Stimulated activated naive B cell treated with anti-CD40 and anti-IgM and Interleukin-4, amounts not matched to agents 10 μg/mL and 1 μg/mL and 100 μg/mL, for 72 hours (primary cell): ENCODE measurements around the gene HSPB1.
A peak's percentile ranks its signal among the peaks of the same experiment; 100 is the strongest.
"Not testable (repeated sequence)": the region's sequence is repeated elsewhere in the genome, so short reads cannot be mapped to it uniquely, and the experiment has no call there.

ENCODE experiments used
- ATAC-seq, 2 donors: fragments of 150-1000 bp; cut with Tn5 transposase; replicated peaks; 2 replicates each; pipeline ENCODE4 v1.10.0; 2021; ENCODE audit warnings: moderate library complexity in 1 of 2
- DNase-seq: peaks from one replicate; pipeline ENCODE4 v3.0.0; 2021
- H3K27ac Mint-ChIP-seq: one replicate; pipeline ENCODE4 v1.8.0; 2022; ENCODE audit warnings: mild to moderate bottlenecking, mixed read lengths
- H3K27me3 Mint-ChIP-seq, 2 donors: one replicate each; pipeline ENCODE4 v1.8.0; 2022; ENCODE audit warnings: mixed read lengths in 2 of 2
- H3K36me3 Mint-ChIP-seq, 2 donors: one replicate each; pipeline ENCODE4 v1.8.0; 2022; ENCODE audit warnings: mixed read lengths in 2 of 2, mild to moderate bottlenecking in 1 of 2
- H3K4me1 Mint-ChIP-seq, 2 donors: one replicate each; pipeline ENCODE4 v1.8.0; 2022; ENCODE audit warnings: mixed read lengths in 2 of 2, mild to moderate bottlenecking in 1 of 2
- H3K4me3 Mint-ChIP-seq, 2 donors: one replicate each; pipeline ENCODE4 v1.8.0; 2022; ENCODE audit warnings: mild to moderate bottlenecking in 2 of 2, mixed read lengths in 2 of 2, moderate library complexity in 1 of 2
- H3K9me3 Mint-ChIP-seq, 2 donors: one replicate each; pipeline ENCODE4 v1.8.0; 2022; ENCODE audit warnings: mixed read lengths in 2 of 2, mild to moderate bottlenecking in 1 of 2

Gene HSPB1

GRCh38 chr7:76271384-76271783, 31.1 kb upstream of the HSPB1 start:
- peaks cover 10 to 20% of the 10 kb centered on the region in 2 donors for H3K4me1 Mint-ChIP-seq
- DNase-seq: not testable (repeated sequence)
- peaks cover 16 to 24% of the 10 kb centered on the region in 2 donors for H3K27me3 Mint-ChIP-seq

GRCh38 chr7:76272142-76272541, 30.3 kb upstream of the HSPB1 start:
- no peak for ATAC-seq
- peaks cover 10 to 15% of the 10 kb centered on the region in 2 donors for H3K4me1 Mint-ChIP-seq
- no peak overlapping the region for H3K4me3 Mint-ChIP-seq

More at GRCh38 chr7:76271384-76271783, 31.1 kb upstream of the HSPB1 start:
- ATAC-seq, H3K9me3 Mint-ChIP-seq, H3K4me3 Mint-ChIP-seq, H3K27ac Mint-ChIP-seq, H3K36me3 Mint-ChIP-seq: not testable (repeated sequence)

GRCh38 chr7:76272851-76273497, 29.5 kb upstream of the HSPB1 start:
- no peaks in the 10 kb centered on the region for H3K9me3 Mint-ChIP-seq
- peak overlapping the region; percentile 48 for H3K27ac Mint-ChIP-seq
- peaks cover 24 to 30% of the 10 kb centered on the region in 2 donors for H3K27me3 Mint-ChIP-seq
- no peaks in the 10 kb centered on the region for H3K36me3 Mint-ChIP-seq
- no peak for DNase-seq
- no peak for ATAC-seq
- H3K4me3 Mint-ChIP-seq: peak overlapping the region in 1 of 2 donors; percentile 3
- H3K4me1 Mint-ChIP-seq: peaks cover 9 to 10% of the 10 kb centered on the region in 2 donors

More at GRCh38 chr7:76272142-76272541, 30.3 kb upstream of the HSPB1 start:
- Mint-ChIP-seq H3K27me3 (peaks cover 21 to 29% of the 10 kb centered on the region in 2 donors), H3K9me3 (no peaks in the 10 kb centered on the region), H3K36me3 (no peaks in the 10 kb centered on the region), H3K27ac (no peak overlapping the region)
- DNase-seq: no peak

GRCh38 chr7:76273503-76273902, 29.0 kb upstream of the HSPB1 start:
- H3K27me3 Mint-ChIP-seq: peaks cover 21 to 27% of the 10 kb centered on the region in 2 donors
- ATAC-seq: no peak

GRCh38 chr7:76278540-76278939, 23.9 kb upstream of the HSPB1 start:
- peaks cover 13 to 19% of the 10 kb centered on the region in 2 donors for H3K4me1 Mint-ChIP-seq
- H3K4me3 Mint-ChIP-seq: no peak overlapping the region
- H3K36me3 Mint-ChIP-seq: peaks cover 0 to 3% of the 10 kb centered on the region in 2 donors
- H3K9me3 Mint-ChIP-seq: no peaks in the 10 kb centered on the region
- DNase-seq (no peak), ATAC-seq (peak in 1 of 2 donors; percentile 35)
- H3K27me3 Mint-ChIP-seq: peaks cover 43 to 66% of the 10 kb centered on the region in 2 donors
- H3K27ac Mint-ChIP-seq: no peak overlapping the region

More at GRCh38 chr7:76273503-76273902, 29.0 kb upstream of the HSPB1 start:
- no peak overlapping the region for H3K27ac Mint-ChIP-seq
- peaks cover 5 to 7% of the 10 kb centered on the region in 2 donors for H3K4me1 Mint-ChIP-seq
- no peak overlapping the region for H3K4me3 Mint-ChIP-seq
- DNase-seq: no peak
- H3K36me3 Mint-ChIP-seq: no peaks in the 10 kb centered on the region
- H3K9me3 Mint-ChIP-seq: no peaks in the 10 kb centered on the region

GRCh38 chr7:76280408-76280807, 22.1 kb upstream of the HSPB1 start:
- Mint-ChIP-seq H3K27me3 (peaks cover 58 to 82% of the 10 kb centered on the region in 2 donors), H3K36me3 (peaks cover 0 to 3% of the 10 kb centered on the region in 2 donors), H3K4me3 (peak overlapping the region in 1 of 2 donors; percentile 71), H3K9me3 (no peaks in the 10 kb centered on the region), H3K27ac (no peak overlapping the region), H3K4me1 (peaks cover 16 to 19% of the 10 kb centered on the region in 2 donors)
- ATAC-seq (no peak), DNase-seq (no peak)

GRCh38 chr7:76281006-76281705, 21.3 kb upstream of the HSPB1 start:
- peak; percentile 52 to 59 for ATAC-seq
- Mint-ChIP-seq H3K27me3 (peaks cover 62 to 80% of the 10 kb centered on the region in 2 donors), H3K4me3 (peak overlapping the region; percentile 37 to 71), H3K27ac (no peak overlapping the region), H3K9me3 (no peaks in the 10 kb centered on the region), H3K36me3 (peaks cover 0 to 3% of the 10 kb centered on the region in 2 donors), H3K4me1 (peaks cover 16 to 19% of the 10 kb centered on the region in 2 donors)
- DNase-seq: no peak

- no peak for ATAC-seq
Measured at GRCh38 chr7:76281706-76282343, 20.6 kb upstream of the HSPB1 start.

GRCh38 chr7:76282344-76283253, 19.9 kb upstream of the HSPB1 start:
- Mint-ChIP-seq H3K27me3 (peaks cover 63 to 75% of the 10 kb centered on the region in 2 donors), H3K36me3 (peaks cover 0 to 3% of the 10 kb centered on the region in 2 donors), H3K4me1 (peaks cover 16 to 19% of the 10 kb centered on the region in 2 donors), H3K4me3 (peak overlapping the region; percentile 77 to 80), H3K9me3 (no peaks in the 10 kb centered on the region), H3K27ac (no peak overlapping the region)
- DNase-seq: no peak
- peak; percentile 25 to 28 for ATAC-seq

More at GRCh38 chr7:76281706-76282343, 20.6 kb upstream of the HSPB1 start:
- peaks cover 65 to 82% of the 10 kb centered on the region in 2 donors for H3K27me3 Mint-ChIP-seq
- H3K27ac Mint-ChIP-seq: no peak overlapping the region
- no peaks in the 10 kb centered on the region for H3K9me3 Mint-ChIP-seq
- H3K4me3 Mint-ChIP-seq: peak overlapping the region; percentile 77 to 80
- DNase-seq: no peak
- H3K4me1 Mint-ChIP-seq: peaks cover 16 to 19% of the 10 kb centered on the region in 2 donors
- peaks cover 0 to 3% of the 10 kb centered on the region in 2 donors for H3K36me3 Mint-ChIP-seq

- H3K27ac Mint-ChIP-seq: no peak overlapping the region
- H3K4me1 Mint-ChIP-seq: peaks cover 16 to 19% of the 10 kb centered on the region in 2 donors
- peak overlapping the region; percentile 61 to 68 for H3K4me3 Mint-ChIP-seq
- H3K27me3 Mint-ChIP-seq: peaks cover 58 to 72% of the 10 kb centered on the region in 2 donors
- ATAC-seq: no peak
- no peaks in the 10 kb centered on the region for H3K9me3 Mint-ChIP-seq
- no peak for DNase-seq
- H3K36me3 Mint-ChIP-seq: peaks cover 0 to 3% of the 10 kb centered on the region in 2 donors
Measured at GRCh38 chr7:76283254-76284159, 19.0 kb upstream of the HSPB1 start.

- no peaks in the 10 kb centered on the region for H3K9me3 Mint-ChIP-seq
- H3K36me3 Mint-ChIP-seq: peaks cover 0 to 3% of the 10 kb centered on the region in 2 donors
- H3K4me3 Mint-ChIP-seq: no peak overlapping the region
- ATAC-seq (no peak), DNase-seq (no peak)
- no peak overlapping the region for H3K27ac Mint-ChIP-seq
- peaks cover 14 to 16% of the 10 kb centered on the region in 2 donors for H3K4me1 Mint-ChIP-seq
- peaks cover 49 to 51% of the 10 kb centered on the region in 2 donors for H3K27me3 Mint-ChIP-seq
Measured at GRCh38 chr7:76285604-76286374, 16.7 kb upstream of the HSPB1 start.

GRCh38 chr7:76286842-76287403, 15.6 kb upstream of the HSPB1 start:
- no peak overlapping the region for H3K27ac Mint-ChIP-seq
- no peak overlapping the region for H3K4me3 Mint-ChIP-seq
- no peaks in the 10 kb centered on the region for H3K9me3 Mint-ChIP-seq
- no peak for DNase-seq
- H3K27me3 Mint-ChIP-seq: peaks cover 41 to 45% of the 10 kb centered on the region in 2 donors
- no peaks in the 10 kb centered on the region for H3K36me3 Mint-ChIP-seq
- H3K4me1 Mint-ChIP-seq: peaks cover 11 to 15% of the 10 kb centered on the region in 2 donors
- no peak for ATAC-seq
